Gastroesophageal sphincter (tissue), 3 donors: Measurements from ENCODE around the gene C2orf76.

ENCODE experiments used
- CTCF ChIP-seq, 4 experiments: fragments of 200-600 bp in 2 of 4; fragments of 450-650 bp in 2 of 4; sonication (generic) in 1 of 4; IDR thresholded peaks; one replicate each; pipeline ENCODE4 v1.5.1; 2017 to 2019; ENCODE audit warnings: antibody characterized with exemption in 4 of 4, mild to moderate bottlenecking in 2 of 4, moderate library complexity in 2 of 4
- EP300 ChIP-seq: sonication (generic); formaldehyde crosslinking; IDR thresholded peaks from one replicate; pipeline ENCODE4 v1.6.1; 2017; ENCODE audit warnings: antibody characterized with exemption, mild to moderate bottlenecking
- POLR2A ChIP-seq, 2 donors: fragments of 450-650 bp; IDR thresholded peaks; one replicate each; pipeline ENCODE4 v1.6.1; 2017; ENCODE audit warnings: antibody characterized with exemption in 2 of 2, mild to moderate bottlenecking in 2 of 2, moderate library complexity in 1 of 2
- POLR2AphosphoS5 ChIP-seq: sonication (generic); formaldehyde crosslinking; IDR thresholded peaks from one replicate; pipeline ENCODE4 v1.6.1; 2017; ENCODE audit warnings: antibody characterized with exemption

- TF ChIP-seq CTCF (IDR thresholded peaks at IDR 0.05) (no peak), POLR2AphosphoS5 (no peak), POLR2A (IDR thresholded peaks at IDR 0.05) (no peak), EP300 (no peak)
Measured at GRCh38 chr2:119338826-119339561, 27.6 kb downstream of the C2orf76 start.
